HFFc6 (cell line): ENCODE data around the gene SUSD3. TPM values are rescaled to one million over a fixed set of nuclear protein-coding genes. Genes with fewer than 3 reads are reported as not detected.

Source experiments
- DNase-seq: peaks from one replicate; pipeline ENCODE4 v3.0.0-alpha.2; 2018
- H3K27ac Mint-ChIP-seq: 2 replicates; pipeline ENCODE4 v1.8.0; 2020; ENCODE audit warnings: mild to moderate bottlenecking, mixed read lengths
- H3K27me3 Mint-ChIP-seq: 2 replicates; pipeline ENCODE4 v1.8.0; 2021; ENCODE audit warnings: mild to moderate bottlenecking, moderate library complexity, mixed read lengths; ENCODE audit not compliant: insufficient read depth
- H3K36me3 Mint-ChIP-seq: 2 replicates; pipeline ENCODE4 v1.8.0; 2021; ENCODE audit warnings: low read depth, mixed read lengths
- H3K4me1 Mint-ChIP-seq: 2 replicates; pipeline ENCODE4 v1.8.0; 2020; ENCODE audit warnings: low read depth, mixed read lengths
- H3K4me3 Mint-ChIP-seq: 2 replicates; pipeline ENCODE4 v1.8.0; 2020; ENCODE audit warnings: mild to moderate bottlenecking, moderate library complexity, mixed read lengths
- H3K9me3 Mint-ChIP-seq: 2 replicates; pipeline ENCODE4 v1.8.0; 2020; ENCODE audit warnings: mild to moderate bottlenecking, mixed read lengths
- CTCF ChIP-seq: fragments of 200-600 bp; sonication (generic); IDR thresholded peaks from 2 replicates; pipeline ENCODE4 v1.5.0; 2021; ENCODE audit warnings: antibody characterized with exemption, mild to moderate bottlenecking
- total RNA-seq, 6 experiments: library from RNA; stranded (reverse); fragmentation: NEBNext Ultra II Directional; extraction: Animal tissue kit (Norgen Biotek cat#: 25700); gene quantifications; 2 replicates in 1 of 6; 3 replicates in 5 of 6; pipeline ENCODE4 v1.2.3, GENCODE V29; 2021

The SUSD3 gene
- total RNA-seq, 6 experiments from 2014 or later = 0.28 to 0.76 TPM; not detected in 4

- Mint-ChIP-seq H3K36me3 (no peaks in the 10 kb centered on the region), H3K27ac (no peak overlapping the region), H3K9me3 (no peaks in the 10 kb centered on the region), H3K4me3 (no peak overlapping the region), H3K27me3 (peaks cover 12% of the 10 kb centered on the region), H3K4me1 (no peaks in the 10 kb centered on the region)
- DNase-seq = no peak
- TF ChIP-seq CTCF = no peak
These were observed 4.6 kb upstream of the SUSD3 start for GRCh38 chr9:93053781-93054331.

- Mint-ChIP-seq H3K9me3 (no peaks in the 10 kb centered on the region), H3K27ac (no peak overlapping the region), H3K27me3 (peaks cover 9% of the 10 kb centered on the region), H3K4me3 (no peak overlapping the region), H3K4me1 (peaks cover 1% of the 10 kb centered on the region), H3K36me3 (no peaks in the 10 kb centered on the region)
- TF ChIP-seq CTCF = no peak
- no peak for DNase-seq
These were observed 3.5 kb upstream of the SUSD3 start for GRCh38 chr9:93054758-93055704.

GRCh38 chr9:93057042-93057702, 1.3 kb upstream of the SUSD3 start:
- Mint-ChIP-seq H3K4me1 (peaks cover 17% of the 10 kb centered on the region), H3K27me3 (peaks cover 9% of the 10 kb centered on the region), H3K4me3 (no peak overlapping the region), H3K9me3 (no peaks in the 10 kb centered on the region), H3K27ac (no peak overlapping the region), H3K36me3 (no peaks in the 10 kb centered on the region)
- DNase-seq = no peak
- TF ChIP-seq CTCF = no peak

- Mint-ChIP-seq H3K4me3 (no peak overlapping the region), H3K36me3 (no peaks in the 10 kb centered on the region), H3K27ac (no peak overlapping the region), H3K27me3 (peaks cover 10% of the 10 kb centered on the region; the same call in 1 of the 2 replicates), H3K4me1 (peaks cover 17% of the 10 kb centered on the region), H3K9me3 (no peaks in the 10 kb centered on the region)
- TF ChIP-seq CTCF = no peak
- DNase-seq = no peak
These were observed 672 bp upstream of the SUSD3 start for GRCh38 chr9:93057703-93058354.

- H3K4me1 Mint-ChIP-seq = peaks cover 17% of the 10 kb centered on the region
- TF ChIP-seq CTCF = no peak
- DNase-seq = no peak
- H3K27me3 Mint-ChIP-seq = peaks cover 9% of the 10 kb centered on the region
- no peaks in the 10 kb centered on the region for H3K36me3 Mint-ChIP-seq
- no peaks in the 10 kb centered on the region for H3K9me3 Mint-ChIP-seq
- H3K27ac Mint-ChIP-seq = no peak overlapping the region
- no peak overlapping the region for H3K4me3 Mint-ChIP-seq
These were observed 662 bp downstream of the SUSD3 start for GRCh38 chr9:93059011-93059714.
